HK-2 (cell line): ENCODE data around the gene FBXL3.
A peak's percentile ranks its signal among the peaks of the same experiment; 100 is the strongest.
"Not testable (repeated sequence)": the region's sequence is repeated elsewhere in the genome, so short reads cannot be mapped to it uniquely, and the experiment has no call there.

Experiments
- DNase-seq: peaks from one replicate; pipeline ENCODE4 v3.0.0-alpha.2; 2018; ENCODE audit not compliant: unreplicated experiment

Gene FBXL3

DNA sequence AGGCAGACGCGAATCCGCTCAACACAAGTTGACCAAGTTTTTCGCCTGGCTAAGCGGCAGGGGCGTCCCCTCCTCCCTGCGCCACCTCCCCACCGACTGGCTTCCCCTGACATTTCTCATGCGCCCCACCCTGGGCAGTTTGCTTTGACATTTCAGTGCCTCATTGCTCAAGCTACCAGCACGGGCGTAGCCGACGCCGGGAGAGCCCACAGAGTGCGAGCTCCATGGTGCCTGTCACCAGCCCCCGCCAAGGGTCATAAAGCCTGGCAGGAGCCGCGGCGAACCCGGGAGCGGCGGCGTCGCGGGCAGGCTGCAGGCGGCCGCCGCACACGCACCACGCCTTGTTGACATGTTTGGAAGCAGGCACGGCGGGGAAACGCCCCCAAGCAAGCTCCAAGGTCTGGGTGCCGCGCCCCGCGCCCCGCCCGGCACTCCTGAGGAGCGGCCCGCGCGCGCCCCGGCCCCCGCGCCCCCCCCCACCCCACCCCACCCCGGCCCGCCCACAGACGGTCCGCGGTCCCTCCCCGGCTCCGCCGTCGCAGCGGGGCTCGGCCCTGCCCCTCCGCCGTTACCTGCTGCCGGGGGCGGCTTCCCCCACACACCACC is 601 bp downstream of the FBXL3 start:
- DNase-seq: peak; percentile 53

DNA sequence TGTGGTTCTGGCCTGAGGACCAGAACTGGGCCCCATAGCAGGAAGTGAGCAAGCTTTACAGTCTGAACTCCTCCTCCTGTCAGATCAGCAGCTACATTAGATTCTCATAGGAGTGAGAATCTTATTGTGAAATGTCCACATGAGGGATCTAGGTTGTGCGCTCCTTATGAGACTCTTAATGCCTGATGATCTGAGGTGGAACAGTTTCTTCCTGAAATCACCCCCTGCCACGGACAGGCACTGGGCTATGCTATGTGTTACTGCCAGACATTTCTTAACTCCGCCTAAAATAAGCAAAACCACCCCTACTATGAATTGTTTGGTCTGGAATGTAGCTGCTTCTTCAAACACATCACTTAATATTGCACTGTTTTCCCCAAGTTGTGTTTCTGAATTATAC is 4.6 kb downstream of the FBXL3 start:
- DNase-seq: no peak

GRCh38 chr13:77019756-77020155 is 7.2 kb downstream of the FBXL3 start:
- DNase-seq: no peak

GRCh38 chr13:77016888-77017623 is 9.9 kb downstream of the FBXL3 start:
- no peak for DNase-seq

DNA sequence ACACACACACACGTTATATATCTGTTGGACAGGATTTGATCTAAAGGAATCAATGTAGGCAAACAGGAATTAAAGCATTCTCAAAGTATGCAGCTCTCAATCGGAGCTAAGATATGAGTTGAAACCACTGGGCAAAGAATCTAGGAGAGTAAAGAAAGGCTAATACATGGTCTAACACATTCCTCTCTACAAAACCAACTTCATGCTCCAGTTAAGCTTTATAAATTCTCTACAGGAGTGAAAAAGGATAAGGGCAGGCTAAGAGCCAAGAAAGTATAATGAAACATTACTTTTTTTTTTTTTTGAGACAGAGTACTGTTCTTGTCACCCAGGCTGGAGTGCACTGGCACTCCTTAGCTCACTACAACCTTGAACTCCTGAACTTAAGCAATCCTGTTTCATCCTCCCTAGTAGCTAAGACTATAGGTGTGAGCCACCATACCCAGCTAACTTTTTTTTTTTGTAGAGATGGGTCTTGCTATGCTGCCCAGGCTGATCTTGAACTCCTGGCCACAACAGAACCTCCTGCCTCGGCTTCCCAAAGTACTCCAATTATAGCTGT is 10.6 kb downstream of the FBXL3 start:
- DNase-seq: no peak

- no peak for DNase-seq
These were observed 11.9 kb downstream of the FBXL3 start for GRCh38 chr13:77014906-77015685.

GRCh38 chr13:77013853-77014542 is 13.0 kb downstream of the FBXL3 start:
- DNase-seq: no peak

GRCh38 chr13:77009719-77010118 is 17.2 kb downstream of the FBXL3 start:
- not testable (repeated sequence) for DNase-seq

GRCh38 chr13:77009011-77009410 is 17.9 kb downstream of the FBXL3 start:
- no peak for DNase-seq

- DNase-seq: not testable (repeated sequence)
These were observed 18.6 kb downstream of the FBXL3 start for GRCh38 chr13:77008337-77008736.

DNA sequence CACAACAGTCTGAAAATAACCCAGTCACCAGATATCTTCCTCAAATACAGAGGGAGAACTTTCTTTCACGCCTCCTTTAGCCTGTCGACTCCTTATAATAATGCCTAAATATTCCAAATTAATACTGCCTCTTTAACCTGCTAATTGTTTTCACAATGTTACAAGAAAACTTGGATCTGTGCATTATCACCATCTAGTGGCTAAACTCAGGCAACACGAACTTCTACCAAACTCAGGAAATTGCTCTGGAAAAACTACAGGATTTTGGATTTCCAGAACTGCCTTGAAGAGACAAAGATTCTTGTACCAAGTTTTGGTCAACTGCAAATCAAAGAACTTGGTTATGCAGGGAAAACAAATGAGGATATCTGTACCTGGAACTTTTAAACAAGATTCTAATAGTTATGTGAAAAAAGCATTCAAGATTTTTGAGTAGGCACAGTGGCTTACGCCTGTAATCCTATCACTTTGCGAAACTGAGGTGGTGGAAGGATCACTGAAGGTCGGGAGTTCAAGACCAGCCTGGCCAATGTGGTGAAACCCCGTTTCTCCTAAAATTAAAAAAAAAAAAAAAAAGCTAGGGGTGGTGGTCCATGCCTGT is 24.3 kb downstream of the FBXL3 start:
- DNase-seq: no peak

- no peak for DNase-seq
These were observed 24.9 kb downstream of the FBXL3 start for GRCh38 chr13:77001963-77002587.

DNA sequence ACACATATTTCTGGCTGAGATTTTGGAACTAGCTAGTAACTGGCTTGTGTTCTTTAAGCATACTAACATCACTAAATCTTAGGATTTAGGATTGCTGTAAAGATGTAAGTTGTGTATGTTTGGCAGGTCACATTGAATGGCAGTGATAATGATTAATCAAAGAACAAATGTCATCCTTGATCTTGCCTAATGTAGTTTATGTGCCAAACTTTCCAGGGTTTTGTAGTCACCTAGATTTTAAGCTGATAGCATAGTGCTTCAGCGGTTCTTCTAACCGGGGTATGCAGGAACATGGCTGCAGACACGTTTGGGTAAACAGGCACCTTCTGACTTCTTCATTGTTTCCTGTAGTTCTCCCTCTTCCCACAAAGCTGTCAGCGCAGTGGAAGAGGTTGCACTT is 25.4 kb downstream of the FBXL3 start:
- DNase-seq: no peak

- DNase-seq: no peak
These were observed 26.5 kb downstream of the FBXL3 start for GRCh38 chr13:77000475-77000874.

DNA sequence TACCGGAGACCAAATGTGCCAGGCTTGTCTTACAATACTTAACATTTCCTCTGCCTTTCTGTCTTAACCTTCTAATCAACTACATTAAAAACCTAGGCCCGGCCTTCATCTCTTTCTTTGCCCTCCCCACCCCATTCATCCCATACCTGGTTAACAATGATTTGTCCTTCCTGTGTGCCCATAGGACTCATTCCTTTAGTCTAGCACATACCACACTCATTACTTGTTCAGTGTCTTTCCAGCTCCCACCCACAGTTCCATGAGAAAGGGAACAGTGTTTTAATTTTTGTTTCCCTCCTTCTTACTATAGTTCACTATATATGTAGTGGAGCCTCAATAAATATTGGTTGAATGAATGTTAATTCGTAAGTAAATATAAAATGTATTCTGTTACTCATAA is 32.7 kb downstream of the FBXL3 start:
- no peak for DNase-seq

DNA sequence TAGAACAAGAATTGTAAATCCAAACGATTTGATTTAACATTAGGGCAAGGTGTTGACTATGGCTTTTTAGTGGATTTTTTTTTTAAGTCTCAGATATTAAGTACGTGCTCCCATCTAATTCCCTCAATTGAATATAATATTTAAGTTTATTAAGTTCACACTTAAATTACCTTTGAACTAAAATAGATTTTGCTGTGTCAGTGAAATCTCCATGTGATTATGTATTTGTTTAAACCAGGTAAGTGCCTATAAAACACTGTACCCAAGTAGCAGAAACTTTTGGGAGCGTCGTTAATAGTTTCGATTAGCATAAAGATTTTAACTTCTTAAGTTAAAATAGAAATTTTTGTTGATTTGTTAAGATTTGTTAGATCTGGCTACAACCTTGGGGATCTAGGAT is 33.5 kb downstream of the FBXL3 start:
- no peak for DNase-seq

DNA sequence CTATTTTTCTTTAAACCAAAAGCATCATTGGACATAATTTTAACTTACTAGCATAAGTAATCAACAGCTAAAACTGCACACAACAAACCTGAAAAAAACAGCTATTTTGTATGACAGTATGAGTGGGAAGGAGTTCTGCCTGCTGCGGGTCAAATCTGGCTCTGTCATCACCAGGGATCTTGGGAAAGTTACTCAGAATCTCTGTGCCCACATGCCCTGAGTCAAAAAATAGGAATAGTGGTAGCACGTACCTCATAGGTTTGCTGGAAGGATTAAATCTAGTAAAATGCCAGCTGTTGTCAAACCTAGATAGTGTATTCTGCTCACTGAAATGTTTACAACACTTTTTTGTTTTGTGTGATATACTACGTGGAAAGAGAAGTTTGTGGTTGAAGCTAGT is 33.9 kb downstream of the FBXL3 start:
- DNase-seq: no peak

DNA sequence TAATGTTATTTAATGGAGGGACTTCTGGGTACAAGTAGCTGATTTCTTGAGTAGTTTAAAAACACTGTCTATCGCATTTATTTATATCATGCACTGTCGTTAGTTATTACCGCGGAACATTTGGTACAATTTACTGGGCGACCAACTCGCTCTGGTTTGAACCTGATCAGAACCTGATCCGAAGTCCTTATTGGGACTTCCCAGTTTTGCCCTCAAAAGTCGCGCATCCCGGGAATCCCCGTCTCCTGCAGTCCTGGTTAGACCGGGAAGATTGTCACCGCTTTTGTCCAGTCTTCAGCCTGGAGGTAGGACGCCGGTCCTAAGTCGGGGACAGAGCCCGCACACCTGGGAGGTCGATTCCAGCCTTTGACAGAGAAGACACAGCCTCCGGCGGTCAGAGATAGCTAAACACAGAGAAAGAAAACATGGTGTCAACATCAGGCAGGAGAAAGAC is 34.4 kb downstream of the FBXL3 start:
- peak; percentile 24 for DNase-seq

DNA sequence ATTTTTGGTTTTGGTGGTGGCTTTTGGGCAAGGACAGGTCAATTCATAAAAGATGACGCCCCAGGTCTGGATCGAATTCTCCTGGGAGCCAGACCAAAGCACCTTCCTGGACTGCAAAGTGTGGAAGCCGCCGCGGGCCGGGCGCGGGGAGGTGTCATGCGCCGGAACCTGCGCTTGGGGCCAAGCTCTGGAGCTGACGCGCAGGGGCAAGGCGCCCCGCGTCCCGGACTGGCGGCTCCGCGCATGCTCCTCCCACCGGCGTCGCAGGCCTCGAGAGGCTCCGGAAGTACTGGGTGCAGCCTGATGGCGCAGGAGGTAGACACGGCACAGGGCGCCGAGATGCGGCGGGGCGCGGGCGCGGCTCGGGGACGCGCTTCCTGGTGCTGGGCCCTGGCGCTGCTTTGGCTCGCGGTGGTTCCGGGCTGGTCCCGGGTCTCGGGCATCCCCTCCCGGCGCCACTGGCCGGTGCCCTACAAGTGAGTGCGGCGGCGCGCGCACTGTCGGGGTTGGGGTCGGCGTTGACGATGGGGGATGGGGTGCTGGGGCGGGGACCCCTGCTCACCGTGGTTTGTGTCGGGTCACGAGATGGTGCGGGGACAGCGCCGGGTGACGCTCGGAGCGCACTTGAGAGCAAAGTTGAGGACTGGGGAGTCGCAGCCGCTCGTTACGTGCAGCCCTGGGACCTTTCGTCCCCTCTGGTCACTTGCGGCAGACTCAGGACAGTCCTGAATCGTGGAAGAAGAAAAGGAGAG is 35.0 kb downstream of the FBXL3 start, which contains the start of gene CLN5:
CLN5 (plus strand) TSS at position 286 of the 752 bp plus-strand sequence; CDS start at position 304, 18 bp downstream.
- DNase-seq: peak; percentile 86

DNA sequence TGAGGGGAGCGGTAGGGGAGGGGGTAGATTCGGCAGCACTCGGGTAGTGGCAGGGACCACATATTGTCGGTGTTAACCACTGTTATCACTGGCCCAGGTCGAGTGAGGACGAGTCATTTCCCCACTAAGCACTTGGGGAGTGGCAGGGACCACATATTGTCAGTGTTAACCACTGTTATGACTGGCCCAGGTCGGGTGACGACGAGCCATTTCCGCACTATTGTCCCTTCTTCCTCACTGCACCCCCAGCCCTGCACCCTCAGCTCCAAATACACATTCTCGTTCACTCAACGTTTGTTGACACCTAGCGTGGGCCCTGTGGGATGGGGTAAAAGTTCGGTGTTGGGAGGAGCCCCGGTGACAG is 35.5 kb downstream of the FBXL3 start:
- DNase-seq: peak; percentile 29
